CD4-positive, alpha-beta T cell treated with Interleukin-1 beta for 1 hour (primary cell): Measurements from ENCODE around the gene FOXO3.
A peak's percentile ranks its signal among the peaks of the same experiment; 100 is the strongest.

ENCODE experiments used
- DNase-seq, 2 donors: peaks; one replicate each; pipeline ENCODE4 v3.0.0-alpha.2; 2020 to 2022

Gene FOXO3

GRCh38 chr6:108598305-108598863 lies 37.7 kb downstream of the FOXO3 start:
- DNase-seq, result no peak

- no peak for DNase-seq
Measured at GRCh38 chr6:108604156-108604555, 43.4 kb downstream of the FOXO3 start.

- DNase-seq, result no peak
Measured at GRCh38 chr6:108606250-108606690, 45.6 kb downstream of the FOXO3 start.

- DNase-seq, result no peak
Measured at GRCh38 chr6:108608453-108609275, 47.9 kb downstream of the FOXO3 start.

GRCh38 chr6:108609276-108609769 lies 48.6 kb downstream of the FOXO3 start:
- DNase-seq, result no peak

- no peak for DNase-seq
Measured at GRCh38 chr6:108610270-108610839, 49.6 kb downstream of the FOXO3 start.

- DNase-seq, result no peak
Measured at GRCh38 chr6:108610957-108611586, 50.4 kb downstream of the FOXO3 start.

GRCh38 chr6:108612852-108613251 lies 52.1 kb downstream of the FOXO3 start:
- DNase-seq, result no peak

- DNase-seq, result no peak
Measured at GRCh38 chr6:108616544-108616943, 55.8 kb downstream of the FOXO3 start.

- DNase-seq, result no peak
Measured at GRCh38 chr6:108616973-108617372, 56.3 kb downstream of the FOXO3 start.

- no peak for DNase-seq
Measured at GRCh38 chr6:108618623-108619152, 58.0 kb downstream of the FOXO3 start.

- no peak for DNase-seq
Measured at GRCh38 chr6:108619431-108620197, 58.9 kb downstream of the FOXO3 start.

- DNase-seq, result peak in 1 of 2 donors; percentile 60
Measured at GRCh38 chr6:108621117-108621516, 60.4 kb downstream of the FOXO3 start.

- peak in 1 of 2 donors; percentile 60 for DNase-seq
Measured at GRCh38 chr6:108622641-108623298, 62.1 kb downstream of the FOXO3 start.

GRCh38 chr6:108623995-108624394 lies 63.3 kb downstream of the FOXO3 start:
- DNase-seq, result no peak

- DNase-seq, result no peak
Measured at GRCh38 chr6:108625581-108625980, 64.9 kb downstream of the FOXO3 start.

- DNase-seq, result no peak
Measured at GRCh38 chr6:108626777-108627176, 66.1 kb downstream of the FOXO3 start.

GRCh38 chr6:108627692-108628550 lies 67.2 kb downstream of the FOXO3 start:
- DNase-seq, result no peak

- DNase-seq, result no peak
Measured at GRCh38 chr6:108630050-108630714, 69.5 kb downstream of the FOXO3 start.

GRCh38 chr6:108632441-108632840 lies 71.7 kb downstream of the FOXO3 start:
- no peak for DNase-seq
